ENCODE measurements around the gene GRIN2A.

The GRIN2A gene

DNA sequence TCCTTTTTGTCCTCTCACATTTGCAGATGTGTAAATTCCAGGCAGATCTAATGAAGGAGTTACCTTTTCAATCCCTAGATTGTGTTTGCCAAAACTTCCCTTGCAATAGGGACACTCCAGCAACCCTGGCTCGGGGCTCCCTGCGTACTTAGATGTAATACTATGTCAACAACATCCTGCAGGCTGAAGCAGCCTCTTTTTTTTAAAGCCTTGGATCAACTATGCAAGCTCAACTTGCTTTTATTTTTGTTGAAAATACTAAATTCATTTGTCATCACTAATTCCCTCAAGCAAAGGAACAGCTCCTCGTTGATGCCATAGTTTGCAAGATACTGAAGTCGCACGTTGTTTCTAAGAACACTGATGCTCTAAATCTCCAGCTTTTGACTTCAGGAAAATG, 59.1 kb downstream of the GRIN2A start:
- TF ChIP-seq POLR2A (IDR thresholded peaks at IDR 0.05; ENCODE audit: low read depth, low read length): no peak
- no peak for TF ChIP-seq TAF1 (IDR thresholded peaks at IDR 0.05; ENCODE audit: borderline replicate concordance, low read depth, low read length)
- no peak for TF ChIP-seq POLR2AphosphoS5 (IDR thresholded peaks at IDR 0.05; ENCODE audit: low read depth, low read length)
- FAIRE-seq (no peak), DNase-seq (ENCODE audit: insufficient read length) (no peak)

DNA sequence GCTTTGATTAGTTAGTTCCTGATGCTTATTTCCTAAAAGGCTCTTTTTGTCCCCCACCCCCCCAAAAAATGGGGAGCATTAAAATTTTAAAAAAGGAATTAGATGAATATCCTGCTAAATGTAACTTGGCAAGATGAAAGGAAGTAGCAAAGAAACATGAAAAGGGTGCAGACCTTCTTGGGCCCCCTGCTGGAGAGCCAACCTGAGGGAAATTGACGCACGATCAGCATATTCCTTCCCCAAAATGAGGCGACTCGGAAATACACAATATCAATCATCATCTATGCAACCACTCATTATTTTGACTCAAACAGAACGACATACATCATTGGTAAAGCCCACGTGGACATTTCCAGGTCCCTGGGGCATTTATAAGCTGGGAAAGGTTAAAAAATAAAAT, 59.7 kb downstream of the GRIN2A start:
- TF ChIP-seq TAF1 (IDR thresholded peaks at IDR 0.05; ENCODE audit: borderline replicate concordance, low read depth, low read length) (no peak), POLR2A (IDR thresholded peaks at IDR 0.05; ENCODE audit: low read depth, low read length) (no peak)
- no peak for FAIRE-seq

DNA sequence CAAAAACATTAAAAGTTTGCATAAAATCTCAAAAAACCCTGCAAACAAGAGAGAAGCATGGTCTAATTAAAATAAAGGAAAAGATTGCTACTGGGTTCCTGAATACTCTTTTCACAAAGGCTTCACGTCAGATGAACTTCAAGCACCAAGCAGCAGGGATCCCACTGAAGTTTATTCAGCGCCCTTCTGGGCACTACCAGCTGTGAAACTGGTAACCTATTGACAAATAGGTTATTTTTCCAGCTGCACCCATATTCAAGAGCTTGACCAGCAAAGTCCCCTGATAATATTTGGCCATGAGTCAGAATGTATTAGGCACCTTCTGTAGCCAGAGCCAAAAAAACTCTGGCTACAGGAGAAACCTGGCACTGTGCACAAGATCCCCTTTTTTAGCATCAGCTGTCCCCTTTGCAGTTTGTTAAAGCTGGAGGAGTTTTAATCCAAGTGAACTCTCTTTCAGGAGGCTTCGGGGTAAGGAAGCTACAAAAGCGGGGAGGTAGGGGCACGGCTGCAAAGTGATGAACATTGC, 60.3 kb downstream of the GRIN2A start:
- DNase-seq (ENCODE audit: insufficient read length) (no peak), FAIRE-seq (no peak)
- no peak for TF ChIP-seq TAF1 (IDR thresholded peaks at IDR 0.05; ENCODE audit: borderline replicate concordance, low read depth, low read length)
- no peak for TF ChIP-seq POLR2A (IDR thresholded peaks at IDR 0.05; ENCODE audit: low read depth, low read length)
- TF ChIP-seq POLR2AphosphoS5 (IDR thresholded peaks at IDR 0.05; ENCODE audit: low read depth, low read length): no peak

More for the DNA sequence above, 59.7 kb downstream of the GRIN2A start:
- no peak for DNase-seq (ENCODE audit: insufficient read length)

DNA sequence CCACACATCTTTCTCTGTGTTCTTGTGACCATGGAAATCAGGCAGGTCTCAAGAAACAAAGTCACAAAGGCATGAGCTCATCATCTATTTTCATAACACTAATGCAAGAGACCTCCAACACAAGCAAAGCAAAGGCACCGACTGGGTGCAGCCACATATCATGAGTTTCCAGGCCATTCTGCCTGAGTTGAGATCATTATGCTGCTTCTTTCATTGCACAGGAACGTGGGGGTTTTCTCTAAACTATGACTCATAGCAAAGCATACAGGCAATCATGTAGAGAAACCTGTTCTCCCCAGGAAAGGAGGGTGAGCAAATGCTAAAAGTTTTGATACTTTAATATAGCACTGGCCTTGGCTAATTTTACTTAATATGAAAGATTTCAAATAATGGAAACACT, 60.7 kb downstream of the GRIN2A start:
- no peak for DNase-seq (ENCODE audit: insufficient read length)
- TF ChIP-seq POLR2AphosphoS5 (IDR thresholded peaks at IDR 0.05; ENCODE audit: low read depth, low read length) (no peak), POLR2A (IDR thresholded peaks at IDR 0.05; ENCODE audit: low read depth, low read length) (no peak)

DNA sequence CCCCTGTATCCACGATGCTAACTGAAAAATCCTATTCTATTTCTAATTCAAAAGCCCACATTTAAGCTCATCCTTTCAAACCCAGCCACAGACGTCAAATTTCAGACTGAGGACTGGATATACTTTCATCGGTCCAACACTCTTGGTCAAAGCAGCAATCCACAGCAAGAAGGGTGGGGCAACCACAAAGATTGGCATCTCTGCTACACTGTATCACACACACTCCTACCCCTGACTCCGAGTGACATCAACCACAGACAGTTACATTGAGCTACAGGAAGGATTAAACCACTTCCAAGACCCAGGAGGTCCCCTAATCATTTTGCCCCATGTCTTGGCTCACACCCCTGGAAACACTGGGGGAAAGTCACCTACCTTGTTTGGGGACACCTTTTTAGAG, 61.3 kb downstream of the GRIN2A start:
- TF ChIP-seq POLR2A (IDR thresholded peaks at IDR 0.05; ENCODE audit: low read depth, low read length) (no peak), TAF1 (IDR thresholded peaks at IDR 0.05; ENCODE audit: borderline replicate concordance, low read depth, low read length) (no peak), POLR2AphosphoS5 (IDR thresholded peaks at IDR 0.05; ENCODE audit: low read depth, low read length) (no peak)
- DNase-seq (ENCODE audit: insufficient read length) (no peak), FAIRE-seq (no peak)

More for the DNA sequence above, 60.7 kb downstream of the GRIN2A start:
- no peak for FAIRE-seq

DNA sequence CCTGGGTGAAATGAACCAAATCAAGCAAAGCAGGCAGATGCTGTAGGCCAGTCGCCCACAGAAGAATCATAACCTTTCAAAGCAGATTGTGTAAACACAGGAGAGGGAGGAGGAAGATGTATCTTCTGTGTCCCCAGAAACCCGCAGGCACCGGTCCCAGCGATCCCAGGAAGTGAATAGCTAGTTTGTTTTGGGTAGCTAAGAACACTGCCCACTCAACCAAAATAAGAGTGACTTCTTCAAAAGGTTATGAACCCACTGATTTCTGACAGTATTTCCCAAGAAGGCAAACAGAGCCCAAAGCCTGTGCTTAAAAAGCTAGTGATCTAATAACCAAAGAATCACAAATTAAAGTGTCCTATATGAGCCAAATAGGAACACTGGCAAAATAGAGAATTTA, 67.8 kb downstream of the GRIN2A start:
- TF ChIP-seq POLR2A (IDR thresholded peaks at IDR 0.05; ENCODE audit: low read depth, low read length): no peak
- no peak for TF ChIP-seq TAF1 (IDR thresholded peaks at IDR 0.05; ENCODE audit: borderline replicate concordance, low read depth, low read length)
- no peak for TF ChIP-seq POLR2AphosphoS5 (IDR thresholded peaks at IDR 0.05; ENCODE audit: low read depth, low read length)
- DNase-seq (ENCODE audit: insufficient read length) (no peak), FAIRE-seq (no peak)

DNA sequence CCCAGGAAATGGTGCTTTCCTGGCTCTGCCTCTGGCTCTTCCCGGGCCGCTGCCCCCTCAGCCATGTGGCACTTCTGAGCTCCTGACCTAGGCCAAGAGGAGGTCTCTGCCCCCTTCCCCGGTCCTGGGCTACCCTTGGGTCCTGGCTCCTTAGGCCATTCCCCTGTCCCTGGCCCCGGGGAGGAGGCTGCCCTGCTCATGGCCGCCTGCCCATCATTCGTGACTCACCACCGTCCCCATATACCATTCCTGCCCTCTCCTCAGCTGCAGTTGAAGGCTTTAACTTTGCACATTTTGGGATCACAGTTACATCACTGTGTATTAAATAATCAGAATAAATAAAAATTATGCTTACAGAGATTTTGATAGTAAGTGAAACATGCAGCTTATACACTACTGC, 69.0 kb downstream of the GRIN2A start:
- DNase-seq (ENCODE audit: insufficient read length) (no peak), FAIRE-seq (no peak)
- no peak for TF ChIP-seq POLR2A (IDR thresholded peaks at IDR 0.05; ENCODE audit: low read depth, low read length)
- no peak for TF ChIP-seq TAF1 (IDR thresholded peaks at IDR 0.05; ENCODE audit: borderline replicate concordance, low read depth, low read length)
- no peak for TF ChIP-seq POLR2AphosphoS5 (IDR thresholded peaks at IDR 0.05; ENCODE audit: low read depth, low read length)

DNA sequence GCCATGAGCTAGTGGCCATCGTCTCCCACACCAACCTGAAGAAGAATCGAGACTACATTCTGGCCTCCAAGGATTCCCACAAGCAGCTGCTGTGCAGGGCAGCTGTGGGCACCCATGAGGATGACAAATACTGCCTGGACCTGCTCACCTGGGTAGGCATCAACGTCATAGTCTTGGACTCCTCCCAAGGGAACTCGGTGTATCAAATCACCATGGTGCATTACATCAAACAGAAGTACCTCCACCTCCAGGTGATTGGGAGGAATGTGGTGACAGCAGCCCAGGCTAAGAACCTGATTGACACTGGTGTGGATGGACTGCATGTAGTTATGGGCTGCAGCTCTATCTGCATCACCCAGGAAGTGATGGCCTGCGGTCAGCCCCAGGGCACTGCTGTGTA, 70.2 kb downstream of the GRIN2A start:
- no peak for FAIRE-seq
- no peak for DNase-seq (ENCODE audit: insufficient read length)
- TF ChIP-seq POLR2AphosphoS5 (IDR thresholded peaks at IDR 0.05; ENCODE audit: low read depth, low read length): no peak
- TF ChIP-seq POLR2A (IDR thresholded peaks at IDR 0.05; ENCODE audit: low read depth, low read length): no peak

DNA sequence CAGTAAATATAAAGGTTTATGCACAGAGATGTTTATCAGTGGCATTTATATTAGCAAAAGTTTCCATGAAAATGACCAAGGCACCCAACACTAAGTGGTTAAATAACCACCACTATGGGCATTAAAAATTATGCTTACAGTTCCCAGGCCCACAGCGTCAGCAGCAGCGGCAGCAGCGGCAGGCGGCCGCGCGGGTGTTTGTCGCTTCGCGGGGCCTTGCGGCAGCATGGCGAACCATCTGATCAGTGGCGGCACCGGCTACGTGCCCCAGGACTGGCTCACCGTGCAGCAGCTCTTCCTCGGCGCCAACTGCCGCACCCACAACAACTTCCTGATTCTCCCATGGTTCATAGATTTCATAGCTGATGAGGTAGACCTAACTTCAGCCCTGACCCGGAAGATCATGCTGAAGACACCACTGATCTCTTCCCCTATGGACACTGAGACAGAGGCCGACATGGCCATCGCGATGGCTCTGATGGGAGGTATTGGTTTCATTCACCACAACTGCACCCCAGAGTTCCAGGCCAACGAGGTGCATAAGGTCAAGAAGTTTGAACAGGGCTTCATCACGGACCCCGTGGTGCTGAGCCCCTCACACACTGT, 71.0 kb downstream of the GRIN2A start:
- no peak for FAIRE-seq
- TF ChIP-seq POLR2A (IDR thresholded peaks at IDR 0.05; ENCODE audit: low read depth, low read length) (no peak), POLR2AphosphoS5 (IDR thresholded peaks at IDR 0.05; ENCODE audit: low read depth, low read length) (no peak), TAF1 (IDR thresholded peaks at IDR 0.05; ENCODE audit: borderline replicate concordance, low read depth, low read length) (no peak)

DNA sequence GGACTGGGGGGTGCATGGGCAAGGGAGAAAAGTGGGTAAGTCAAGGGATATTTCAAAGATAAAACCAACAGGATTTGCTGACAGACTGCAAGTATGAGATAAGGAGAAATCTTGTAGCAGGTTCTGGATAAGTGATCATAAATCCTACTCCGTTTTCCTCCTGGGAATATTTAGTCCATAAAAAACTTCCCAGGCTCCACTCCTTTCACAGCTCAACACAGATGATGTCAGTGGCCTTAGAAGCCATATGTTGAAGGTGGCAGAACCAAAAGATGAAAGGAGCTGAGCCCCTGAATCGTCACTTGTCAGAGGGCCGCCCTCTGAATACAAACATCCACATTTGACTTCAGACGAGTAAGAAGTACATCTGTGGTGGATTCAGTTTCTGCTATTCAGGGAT, 71.7 kb downstream of the GRIN2A start:
- no peak for TF ChIP-seq POLR2A (IDR thresholded peaks at IDR 0.05; ENCODE audit: low read depth, low read length)
- TF ChIP-seq POLR2AphosphoS5 (IDR thresholded peaks at IDR 0.05; ENCODE audit: low read depth, low read length): no peak
- no peak for TF ChIP-seq TAF1 (IDR thresholded peaks at IDR 0.05; ENCODE audit: borderline replicate concordance, low read depth, low read length)
- no peak for FAIRE-seq
- DNase-seq (ENCODE audit: insufficient read length): no peak

More for the DNA sequence above, 71.0 kb downstream of the GRIN2A start:
- DNase-seq (ENCODE audit: insufficient read length): no peak

DNA sequence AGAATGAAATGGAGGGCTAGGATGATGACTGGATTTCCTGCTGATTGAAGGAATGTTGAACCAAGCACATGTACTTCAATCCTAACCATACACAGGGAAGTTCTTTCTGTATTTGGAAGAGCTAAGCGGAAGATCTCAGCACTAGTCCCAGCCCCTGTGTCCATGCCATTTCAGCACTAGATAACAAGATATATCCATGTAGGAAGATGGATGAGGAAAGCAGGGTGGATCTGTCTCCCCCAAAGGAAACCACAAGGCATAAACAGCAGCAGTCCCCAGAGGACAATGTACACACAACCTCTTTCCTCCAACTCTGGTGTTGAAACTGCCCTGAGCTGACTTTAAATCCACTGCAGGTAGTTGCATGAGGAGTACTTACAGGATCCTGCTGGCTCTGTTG, 75.1 kb downstream of the GRIN2A start:
- DNase-seq (ENCODE audit: insufficient read length): no peak
- no peak for FAIRE-seq
- TF ChIP-seq POLR2AphosphoS5 (IDR thresholded peaks at IDR 0.05; ENCODE audit: low read depth, low read length) (no peak), POLR2A (IDR thresholded peaks at IDR 0.05; ENCODE audit: low read depth, low read length) (no peak), TAF1 (IDR thresholded peaks at IDR 0.05; ENCODE audit: borderline replicate concordance, low read depth, low read length) (no peak)

DNA sequence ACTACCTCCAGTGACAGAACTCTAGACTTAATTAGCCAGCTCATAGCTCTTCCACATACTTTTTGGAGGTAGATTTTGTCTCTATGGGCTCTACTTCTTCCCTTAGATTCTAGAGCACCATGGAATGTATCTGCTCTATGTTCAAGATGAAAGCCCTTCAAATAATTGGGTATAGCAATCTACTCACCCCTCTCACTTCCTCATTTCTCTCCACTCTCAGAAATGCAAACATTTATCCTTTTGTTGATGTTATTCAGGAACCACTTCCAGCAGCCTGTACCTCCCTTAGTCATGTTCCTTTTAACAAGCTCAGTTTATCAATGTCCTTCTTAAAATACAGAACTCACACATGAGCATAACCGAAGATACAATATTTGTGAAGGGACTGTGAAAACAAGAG, 78.5 kb downstream of the GRIN2A start:
- DNase-seq (ENCODE audit: insufficient read length) (no peak), FAIRE-seq (no peak)
- TF ChIP-seq TAF1 (IDR thresholded peaks at IDR 0.05; ENCODE audit: borderline replicate concordance, low read depth, low read length): no peak

DNA sequence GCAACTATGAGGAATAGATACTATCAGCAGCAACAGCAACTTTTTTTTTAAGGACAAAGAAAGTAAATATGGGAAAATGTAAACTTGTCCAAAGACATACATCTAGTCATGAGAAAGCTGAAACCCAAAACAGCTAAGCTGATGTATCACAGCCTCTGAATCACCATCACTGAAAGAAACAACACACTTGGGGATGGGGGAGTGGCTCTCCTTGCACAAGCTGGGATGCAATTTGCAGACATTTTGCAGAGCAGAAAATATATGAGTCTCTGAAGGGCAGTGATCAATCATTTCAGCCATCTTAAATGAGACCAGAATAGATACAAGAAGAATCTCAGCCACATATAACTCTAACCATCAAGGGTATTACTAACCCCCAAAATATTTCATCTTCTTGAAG, 79.1 kb downstream of the GRIN2A start:
- DNase-seq (ENCODE audit: insufficient read length) (no peak), FAIRE-seq (no peak)
- TF ChIP-seq POLR2AphosphoS5 (IDR thresholded peaks at IDR 0.05; ENCODE audit: low read depth, low read length): no peak
- TF ChIP-seq POLR2A (IDR thresholded peaks at IDR 0.05; ENCODE audit: low read depth, low read length): no peak
- TF ChIP-seq TAF1 (IDR thresholded peaks at IDR 0.05; ENCODE audit: borderline replicate concordance, low read depth, low read length): no peak
